NOMO-1 treated with DMSO at 0.1 percent for 48 hours (cell line): ENCODE results near the gene TMEM11.

Experiments
- DNase-seq: peaks from one replicate; lab custom pipeline; 2025; ENCODE audit not compliant: unreplicated experiment; lab: John Stamatoyannopoulos, UW

TMEM11 gene

DNA sequence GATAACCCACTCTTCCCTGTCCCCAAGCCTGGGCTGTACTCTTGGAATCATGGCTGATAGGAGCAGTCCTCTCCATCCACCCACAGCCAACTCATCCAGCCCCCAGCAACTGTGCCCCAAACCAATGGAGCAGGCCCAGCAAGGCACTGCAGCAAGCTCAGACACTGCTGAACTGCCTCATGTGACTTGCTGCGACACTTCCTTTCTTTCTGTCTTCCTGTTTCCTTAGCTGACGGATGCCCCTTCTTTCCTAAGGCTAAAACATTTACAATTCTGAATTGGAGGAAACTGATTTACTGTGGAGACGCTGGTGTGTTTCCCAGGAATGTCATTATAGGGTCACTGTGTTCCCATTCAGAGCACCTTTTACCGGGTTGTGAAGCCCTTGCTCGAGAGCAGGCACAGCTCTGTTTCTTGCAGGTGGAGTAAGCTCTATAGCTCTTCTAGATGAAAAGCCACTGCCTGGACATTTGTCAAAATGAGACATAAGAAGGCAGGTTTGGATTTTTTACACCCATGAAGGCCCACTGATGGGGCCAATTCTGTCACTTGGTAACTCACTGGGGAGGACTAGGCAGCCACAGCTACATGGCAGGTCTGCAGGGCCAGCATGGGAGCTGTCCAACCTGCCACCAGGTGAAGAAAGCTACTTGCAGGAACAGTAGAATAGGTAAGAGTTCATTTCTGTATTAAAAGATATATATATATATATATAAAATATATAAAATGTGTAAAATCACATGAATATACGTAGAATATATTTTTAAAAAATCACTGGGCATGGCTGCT, 27.4 kb downstream of the TMEM11 start:
- DNase-seq = no peak

DNA sequence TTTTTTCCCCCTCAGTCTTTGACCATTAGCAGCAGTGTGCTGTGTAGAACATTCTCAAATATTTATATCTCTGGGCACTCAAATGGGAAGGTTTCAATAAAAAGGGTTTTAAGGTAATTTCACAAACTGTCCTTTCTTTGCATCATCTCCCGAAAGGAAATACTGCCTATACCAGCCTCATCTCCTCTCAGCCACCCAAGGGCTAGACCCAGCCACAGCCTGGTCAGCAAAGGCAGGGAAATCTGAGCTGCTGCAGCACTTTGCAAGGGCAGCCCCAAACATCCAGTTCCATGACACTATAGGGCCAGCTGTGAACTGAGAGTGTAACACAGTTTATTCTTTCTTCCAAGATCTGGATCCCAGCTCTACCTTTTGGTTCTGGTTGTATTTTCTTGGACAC, 28.9 kb downstream of the TMEM11 start:
- DNase-seq = no peak

DNA sequence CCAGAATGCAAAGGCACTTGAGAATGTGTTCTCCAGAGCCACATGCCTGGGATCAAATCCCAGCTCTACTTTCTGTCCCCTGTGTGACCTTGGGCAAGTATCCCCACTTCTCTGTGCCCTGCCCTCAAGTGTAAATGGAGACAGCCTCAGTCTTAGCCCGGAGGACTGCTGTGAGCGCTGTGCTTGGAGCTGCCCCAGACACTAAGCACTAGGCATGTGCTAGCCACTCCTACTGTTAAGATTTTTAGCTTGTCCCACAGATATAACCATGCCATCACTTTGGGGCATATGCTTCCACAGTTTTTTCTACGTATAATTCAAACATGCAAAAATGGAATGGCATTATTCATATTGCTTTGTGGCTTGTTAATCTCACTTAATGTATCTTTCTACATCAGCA, 29.4 kb downstream of the TMEM11 start:
- DNase-seq = no peak

DNA sequence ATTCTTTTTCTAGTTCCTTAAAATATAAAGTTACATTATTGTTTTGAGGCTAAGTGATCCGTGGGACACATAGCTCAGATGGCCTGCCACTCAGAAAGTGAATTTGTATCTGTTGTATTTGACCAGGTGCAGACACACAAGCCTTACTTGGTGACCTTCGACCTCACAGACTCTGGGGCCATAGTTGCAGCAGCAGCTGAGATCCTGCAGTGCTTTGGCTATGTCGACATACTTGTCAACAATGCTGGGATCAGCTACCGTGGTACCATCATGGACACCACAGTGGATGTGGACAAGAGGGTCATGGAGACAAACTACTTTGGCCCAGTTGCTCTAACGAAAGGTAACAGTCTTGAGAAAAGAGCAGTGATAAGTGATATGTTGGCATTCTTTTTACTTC, 30.5 kb downstream of the TMEM11 start:
- DNase-seq = no peak

DNA sequence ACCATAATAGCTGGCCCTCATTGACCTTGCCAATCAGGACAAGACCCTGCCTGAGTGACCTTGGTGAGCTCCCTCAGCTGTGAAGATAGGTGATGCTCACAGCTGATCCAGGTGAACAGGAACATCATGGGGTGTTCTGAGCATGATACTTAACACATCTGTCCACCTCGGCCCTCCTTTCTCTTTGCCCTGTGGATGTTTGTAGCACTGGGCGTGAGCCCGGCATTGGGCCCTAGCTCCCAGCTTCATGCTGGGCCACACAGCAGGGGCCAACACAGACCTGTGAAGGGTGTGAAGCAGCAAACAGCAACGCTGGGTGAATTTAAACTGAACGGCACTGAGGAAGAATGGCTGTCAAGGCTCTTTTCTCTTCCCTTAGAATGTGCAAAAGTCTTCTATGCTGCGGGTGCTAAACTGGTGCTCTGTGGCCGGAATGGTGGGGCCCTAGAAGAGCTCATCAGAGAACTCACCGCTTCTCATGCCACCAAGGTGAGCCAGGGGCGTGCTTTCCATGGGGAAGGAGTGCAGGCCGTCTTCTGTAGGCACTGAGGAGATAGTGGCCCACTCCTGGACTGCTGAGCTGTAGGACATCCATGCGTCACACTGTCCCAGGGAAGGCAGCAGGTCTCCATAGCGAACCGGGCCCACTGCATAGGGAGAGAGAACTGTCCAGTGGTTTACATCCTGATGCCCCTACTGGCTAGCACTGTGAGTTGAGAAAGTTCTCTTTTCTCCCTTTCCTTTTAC, 35.9 kb downstream of the TMEM11 start:
- DNase-seq = no peak

DNA sequence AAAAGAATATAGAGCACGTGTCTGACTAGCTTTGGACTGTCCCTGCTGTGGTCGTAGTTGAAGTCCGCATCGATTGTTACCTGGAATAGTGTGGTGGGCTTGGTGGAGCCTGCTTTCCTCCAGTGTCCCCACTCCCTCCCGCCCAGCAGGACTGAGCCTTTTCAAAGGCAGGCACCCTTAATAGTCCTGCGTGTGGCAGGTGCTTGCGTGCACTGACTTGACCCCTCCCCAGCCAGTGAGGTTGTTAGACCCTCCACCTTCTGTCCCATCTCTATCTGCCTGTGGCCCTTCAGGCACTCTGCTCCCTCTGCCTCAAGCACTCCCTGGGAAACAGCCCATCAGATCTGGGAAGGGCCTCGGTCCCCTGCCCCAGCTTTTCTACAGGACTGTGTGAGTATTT, 36.6 kb downstream of the TMEM11 start:
- DNase-seq = no peak

DNA sequence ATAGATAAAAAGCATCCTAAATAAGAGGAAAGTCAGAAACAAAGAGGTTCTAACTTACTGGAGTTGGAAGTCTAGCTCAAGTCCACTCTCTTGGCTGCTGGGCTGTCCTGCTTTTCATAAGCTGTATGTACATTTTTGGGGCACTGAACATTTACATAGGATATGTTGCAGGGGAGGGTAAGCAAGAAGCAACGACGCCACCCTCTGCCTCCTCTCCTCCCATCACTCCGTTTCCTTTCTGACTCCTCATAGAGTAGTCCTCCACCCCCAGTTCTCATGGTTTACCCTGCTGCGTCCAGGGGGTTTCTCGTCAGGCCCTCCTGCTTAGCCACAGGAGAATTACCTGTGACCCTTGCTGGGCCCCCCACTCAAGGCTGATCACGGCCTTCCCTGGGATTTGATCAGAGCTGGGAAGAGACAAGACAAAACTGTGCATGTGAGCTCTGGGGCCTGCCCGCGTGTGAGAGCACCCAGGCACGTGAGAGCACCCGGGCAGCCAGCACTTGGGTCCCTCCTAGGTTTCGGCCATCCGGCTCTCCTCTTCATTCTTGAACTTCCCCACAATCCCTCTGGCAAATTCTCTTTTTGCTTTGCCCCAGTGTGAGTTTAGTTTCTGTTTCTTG, 37.1 kb downstream of the TMEM11 start:
- no peak for DNase-seq

DNA sequence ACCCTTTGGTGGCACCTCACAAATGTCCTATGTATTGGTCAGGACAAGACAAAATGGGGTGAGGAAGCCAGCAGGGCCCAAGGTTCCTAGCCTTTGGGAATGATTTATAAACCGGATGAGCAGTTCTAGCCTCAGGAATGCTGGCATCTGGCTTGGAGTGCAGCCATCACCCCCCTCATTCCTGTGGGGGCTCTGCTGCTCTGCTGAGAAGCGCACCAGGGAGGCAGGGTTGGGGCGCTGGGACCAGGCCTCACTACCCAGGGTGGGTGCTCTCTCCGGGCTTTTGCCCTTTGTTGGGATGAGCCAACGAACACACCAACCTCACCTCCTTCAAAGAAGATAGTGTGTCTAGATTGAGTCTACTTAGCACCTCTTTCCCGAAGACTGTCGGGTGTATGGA, 39.2 kb downstream of the TMEM11 start:
- DNase-seq = no peak

DNA sequence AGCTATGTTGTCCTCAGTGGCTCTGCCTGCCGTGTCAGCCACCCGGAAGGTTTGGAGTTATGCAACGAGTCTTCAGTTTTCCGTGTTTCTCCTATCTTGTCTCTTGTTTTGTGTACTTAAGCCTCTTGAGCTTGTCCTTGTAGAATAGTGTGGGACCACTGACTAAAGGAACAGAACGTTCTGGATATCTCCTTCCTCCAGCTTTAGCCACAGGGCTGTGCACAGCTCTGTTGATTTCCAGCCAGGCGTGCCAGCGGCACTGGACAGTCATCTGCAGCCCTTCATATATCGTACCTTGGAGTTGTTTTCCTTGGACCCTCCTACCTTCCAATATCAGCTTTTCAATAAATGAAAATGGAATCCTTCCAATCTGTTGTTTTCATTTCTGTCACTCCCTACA, 39.8 kb downstream of the TMEM11 start:
- DNase-seq = no peak

DNA sequence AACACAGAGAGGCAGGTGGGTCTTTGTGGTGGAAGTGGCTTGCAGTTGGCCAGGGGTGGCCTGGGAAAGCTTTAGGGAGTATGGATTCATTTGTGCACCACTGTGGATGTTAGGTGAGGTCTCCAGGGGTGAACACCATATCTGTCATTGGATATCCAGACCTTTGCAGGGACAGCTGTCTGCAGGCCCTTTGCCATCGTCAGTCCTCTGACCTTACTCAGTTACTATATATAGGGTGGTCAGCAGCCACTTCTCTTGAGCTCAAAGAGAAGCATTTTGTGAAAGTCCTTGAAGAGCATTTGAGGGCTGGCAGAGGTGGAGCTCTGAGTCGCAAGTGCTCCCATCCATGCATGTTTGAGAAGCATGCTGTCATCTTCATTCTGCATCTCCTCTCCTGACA, 40.4 kb downstream of the TMEM11 start:
- DNase-seq = no peak

DNA sequence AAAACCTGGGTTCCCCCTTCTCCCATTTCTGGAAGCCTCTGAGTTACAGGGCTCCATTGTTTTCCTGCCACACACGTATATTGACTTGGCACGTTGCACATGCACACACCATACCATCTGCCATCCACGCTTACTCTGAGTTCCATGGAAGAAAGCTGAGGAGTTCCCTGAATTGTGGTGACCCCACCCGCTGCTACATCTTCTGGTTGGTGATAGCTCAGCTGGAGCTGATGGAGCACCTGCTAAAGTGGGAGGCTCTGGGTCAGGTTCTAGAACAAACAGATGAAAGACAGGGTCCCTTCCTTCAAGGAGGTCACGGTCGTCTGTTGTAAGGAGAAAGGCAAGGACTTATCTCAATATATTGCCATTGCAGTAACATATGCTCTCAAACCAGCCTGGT, 41.1 kb downstream of the TMEM11 start:
- no peak for DNase-seq

DNA sequence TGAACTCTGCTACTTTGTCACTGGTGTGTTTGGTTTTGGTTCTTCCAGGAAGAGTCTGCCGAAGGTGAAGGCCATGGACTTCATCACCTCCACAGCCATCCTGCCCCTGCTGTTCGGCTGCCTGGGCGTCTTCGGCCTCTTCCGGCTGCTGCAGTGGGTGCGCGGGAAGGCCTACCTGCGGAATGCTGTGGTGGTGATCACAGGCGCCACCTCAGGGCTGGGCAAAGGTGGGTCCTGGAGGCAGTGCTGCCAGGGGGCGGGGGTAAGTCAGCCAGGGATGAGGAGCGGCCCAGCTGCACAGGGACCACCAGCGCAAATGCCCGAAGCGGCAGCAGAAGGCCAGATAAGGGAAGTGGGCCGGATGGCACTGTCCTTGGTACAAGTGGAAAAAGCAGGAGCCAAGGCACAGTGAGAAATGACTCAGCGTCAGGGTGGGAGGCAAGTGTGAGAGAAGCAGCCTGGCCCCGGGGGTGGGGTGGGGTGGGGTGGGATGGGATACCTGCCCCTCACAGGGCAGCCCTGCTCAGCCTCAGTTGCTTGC, 41.9 kb downstream of the TMEM11 start:
- DNase-seq = no peak

DNA sequence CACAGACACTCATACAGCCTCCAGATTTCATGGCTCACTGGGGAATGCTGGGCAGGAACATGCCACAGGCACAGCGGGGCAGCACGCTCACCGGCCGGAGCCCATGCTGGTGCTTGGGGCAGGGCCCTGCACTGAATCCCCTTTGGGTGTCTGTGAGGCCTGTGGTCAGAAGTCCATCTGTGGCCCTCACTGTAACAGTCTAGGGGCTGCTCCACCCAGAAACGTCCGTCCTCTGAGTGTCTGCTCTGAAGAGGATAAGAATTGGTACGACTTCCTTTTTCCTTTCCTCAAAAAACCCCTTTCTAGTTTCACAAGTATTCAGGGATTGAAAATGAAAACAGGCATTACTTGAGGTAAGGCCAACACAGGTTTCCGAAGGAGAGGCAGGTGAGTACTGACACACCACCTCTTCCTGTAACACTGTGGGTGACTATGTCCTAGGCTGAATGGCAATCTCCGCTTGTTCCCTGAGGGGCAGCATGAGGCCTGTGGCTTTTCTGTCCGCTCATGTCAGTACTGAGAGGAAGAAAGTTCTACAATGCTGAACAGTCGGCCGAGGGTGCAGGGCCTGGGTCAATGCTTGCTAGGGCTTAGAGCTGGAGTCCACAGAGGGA, 42.5 kb downstream of the TMEM11 start:
- DNase-seq = no peak

DNA sequence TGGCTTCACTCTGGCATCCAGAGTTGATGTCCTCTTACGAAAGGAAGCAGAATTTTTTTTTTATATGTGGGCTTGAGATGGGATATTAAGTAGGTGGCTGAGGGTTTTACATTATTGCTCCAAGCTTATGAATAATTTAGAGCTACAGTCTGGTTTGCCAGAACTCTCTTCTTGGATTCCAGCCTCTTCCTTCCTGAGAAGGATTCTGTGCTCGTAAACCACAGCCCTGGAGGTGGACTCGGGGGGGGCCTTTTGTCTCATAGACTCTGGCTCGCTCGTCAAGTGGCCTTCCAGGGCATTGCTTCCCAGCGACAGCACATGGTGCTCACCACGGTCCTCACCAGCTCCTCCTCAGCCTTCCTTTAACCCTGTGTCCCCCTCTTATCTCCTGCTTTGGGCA, 43.2 kb downstream of the TMEM11 start:
- no peak for DNase-seq

DNA sequence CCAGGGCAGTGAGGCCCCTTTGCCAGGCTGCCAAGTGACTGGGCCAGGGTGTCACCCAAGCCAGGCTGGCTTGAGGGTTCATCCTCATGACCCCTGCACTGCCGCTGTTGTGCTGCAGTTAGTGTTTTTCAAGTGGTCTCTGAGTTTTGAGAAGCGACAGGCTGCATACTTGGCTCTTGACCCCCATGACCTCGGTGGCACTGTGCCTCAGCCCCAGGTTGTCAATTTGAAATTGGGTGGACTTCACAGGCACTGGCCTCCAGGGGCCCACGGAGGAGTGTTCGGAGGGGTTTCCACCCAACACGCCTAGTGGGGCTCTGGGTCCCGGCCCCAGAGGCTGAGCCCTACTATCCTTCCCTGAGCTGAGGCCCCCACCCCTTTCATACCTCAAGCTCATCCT, 44.5 kb downstream of the TMEM11 start:
- DNase-seq = no peak

DNA sequence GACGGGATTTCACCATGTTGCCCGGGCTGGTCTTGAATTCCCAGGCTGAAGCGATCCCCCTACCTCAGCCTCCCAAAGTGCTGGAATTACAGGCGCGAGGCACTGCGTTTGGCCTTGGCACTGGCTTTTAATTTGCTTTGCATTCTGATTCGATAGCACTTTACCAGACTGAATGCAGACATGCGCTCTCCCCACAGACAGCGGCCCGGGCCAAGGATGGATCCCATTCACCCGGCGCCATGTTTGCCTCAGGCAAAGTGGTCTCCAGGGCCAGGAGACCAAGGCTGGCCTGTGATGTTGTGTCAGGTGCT, 45.5 kb downstream of the TMEM11 start:
- DNase-seq = no peak

DNA sequence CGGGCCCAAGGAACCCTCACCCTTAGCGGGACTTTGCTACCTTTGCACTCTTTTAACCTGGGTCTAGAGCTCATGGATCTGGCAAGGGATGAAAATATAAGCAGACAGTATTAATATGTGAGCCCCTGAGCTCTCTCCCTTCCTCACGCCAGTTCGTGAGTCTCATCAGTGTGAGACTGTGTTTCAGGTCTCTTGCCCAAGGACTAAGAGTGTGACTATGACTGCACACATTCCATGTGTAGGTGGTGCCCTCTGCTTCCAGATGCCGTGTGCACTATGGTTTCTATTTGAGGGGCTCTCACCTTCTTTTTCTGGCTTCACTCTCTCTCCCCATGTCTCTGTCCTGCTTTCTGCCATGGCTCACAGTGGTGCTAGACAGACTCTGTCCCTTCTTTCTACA, 46.7 kb downstream of the TMEM11 start:
- DNase-seq = no peak

DNA sequence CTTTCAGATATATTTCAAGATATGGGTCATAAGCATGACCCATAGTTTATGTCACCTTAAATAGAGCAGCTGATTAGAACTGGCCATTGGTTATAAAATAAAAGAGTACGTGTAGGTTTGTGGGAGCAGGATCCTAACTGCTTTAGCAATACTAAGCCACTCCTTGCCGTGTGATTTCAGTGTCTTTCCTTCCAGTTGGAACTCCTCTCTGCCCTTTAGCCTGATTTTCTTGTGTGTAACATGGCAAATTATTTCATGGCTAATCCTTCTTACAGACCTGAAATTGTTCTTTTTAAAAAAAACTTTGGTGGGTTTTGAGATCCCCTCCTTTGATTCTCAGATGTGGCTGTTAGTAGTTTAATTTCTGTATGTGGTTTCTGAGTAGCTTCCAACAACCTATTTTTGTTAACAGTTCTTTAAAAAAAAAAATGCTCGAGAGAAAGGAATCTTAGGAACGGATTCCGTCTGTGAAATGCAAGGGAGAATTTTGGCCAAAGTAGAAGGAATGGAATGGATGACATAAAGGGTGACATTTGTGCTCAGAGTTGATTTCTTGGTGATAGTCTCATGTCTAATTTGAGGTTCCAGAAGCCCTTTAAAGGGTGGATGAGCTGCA, 47.3 kb downstream of the TMEM11 start:
- DNase-seq = no peak

DNA sequence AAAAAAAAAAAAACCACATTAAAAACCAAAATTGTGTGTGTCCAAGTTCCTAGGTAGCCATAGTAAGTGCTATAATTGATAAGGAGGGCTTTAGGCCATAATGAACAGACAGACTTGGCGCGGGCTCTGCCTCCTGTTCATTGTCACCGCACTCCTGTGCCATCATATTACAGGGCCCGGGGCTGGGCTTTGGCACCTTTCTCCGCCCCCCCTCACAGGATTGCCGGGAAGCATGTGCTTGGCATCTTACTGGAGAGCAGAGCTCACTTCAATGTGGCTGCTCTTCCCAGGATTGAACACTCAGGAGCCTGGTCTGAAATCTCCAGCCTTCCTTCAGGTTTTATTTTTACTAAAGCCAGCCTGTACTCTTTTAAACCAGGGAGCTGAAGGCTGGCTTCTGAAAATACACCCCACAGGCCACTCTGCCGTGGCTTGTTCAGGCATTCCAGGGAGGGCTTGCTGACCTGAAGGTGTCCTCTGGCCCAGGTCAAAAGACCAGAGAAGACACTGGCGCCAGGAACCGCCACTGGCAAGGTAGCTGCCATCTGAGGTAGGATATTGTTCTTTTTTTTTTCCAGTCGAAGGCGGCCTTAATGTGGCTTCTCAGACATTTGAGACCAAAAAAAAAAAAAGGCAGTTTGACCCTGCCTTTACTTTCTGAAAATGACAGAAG, 47.9 kb downstream of the TMEM11 start:
- no peak for DNase-seq

DNA sequence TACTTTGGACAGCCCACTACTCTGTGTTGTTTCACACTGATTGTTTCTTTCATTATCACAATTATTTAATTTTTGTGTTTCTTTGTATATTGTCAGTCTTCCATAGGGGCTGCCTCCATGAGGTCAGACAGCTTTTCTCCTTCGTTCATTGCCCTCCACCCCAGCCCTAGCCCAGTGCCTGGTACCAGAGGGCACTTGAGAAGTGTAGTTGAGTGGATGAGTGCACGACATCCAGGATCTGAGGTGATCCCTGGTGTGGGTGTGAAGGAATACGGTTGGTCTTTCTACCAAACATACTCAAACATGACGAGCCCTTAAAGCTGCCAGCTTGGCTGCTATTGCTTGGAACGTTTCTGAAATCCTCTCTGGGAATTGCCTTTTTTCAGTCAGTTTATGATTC, 49.3 kb downstream of the TMEM11 start:
- no peak for DNase-seq

DNA sequence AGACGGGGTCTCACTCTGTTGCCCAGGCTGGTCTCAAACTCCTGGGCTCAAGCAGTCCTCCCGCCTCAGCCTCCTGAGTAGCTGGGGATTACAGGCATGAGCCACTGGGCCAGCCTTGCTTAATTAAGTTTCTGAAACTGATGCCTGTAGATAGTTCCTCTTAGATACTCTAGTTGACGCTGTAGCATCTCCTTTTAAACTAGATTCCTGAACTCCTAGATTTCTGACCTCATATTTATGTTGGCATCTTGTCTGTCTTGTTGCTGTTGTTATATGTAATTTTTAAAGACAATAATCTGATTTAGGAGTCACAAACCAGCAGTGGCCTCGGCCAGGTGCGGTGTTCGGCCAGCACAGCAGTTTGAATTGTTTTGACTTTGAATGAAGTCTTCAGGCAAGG, 49.7 kb downstream of the TMEM11 start:
- no peak for DNase-seq
